KBM-7 (cell line): ENCODE results near the gene MYO15A.
"Not testable (repeated sequence)": the region's sequence is repeated elsewhere in the genome, so short reads cannot be mapped to it uniquely, and the experiment has no call there.

Experiments
- DNase-seq: peaks from one replicate; pipeline ENCODE4 v3.0.0-alpha.2; 2015
- in situ Hi-C: fragments of 300-500 bp; cut with MboI; formaldehyde crosslinking; loops from 2 replicates; pipeline ENCODE4 v1.14.3; 2020; ENCODE audit warnings: low sequenced_read_pairs, low pct_unique_long_range_greater_than_20kb, mixed read lengths

MYO15A gene

GRCh38 chr17:18194804-18195203, 86.2 kb downstream of the MYO15A start:
- DNase-seq = no peak
- in situ Hi-C loops = no loop called here

DNA sequence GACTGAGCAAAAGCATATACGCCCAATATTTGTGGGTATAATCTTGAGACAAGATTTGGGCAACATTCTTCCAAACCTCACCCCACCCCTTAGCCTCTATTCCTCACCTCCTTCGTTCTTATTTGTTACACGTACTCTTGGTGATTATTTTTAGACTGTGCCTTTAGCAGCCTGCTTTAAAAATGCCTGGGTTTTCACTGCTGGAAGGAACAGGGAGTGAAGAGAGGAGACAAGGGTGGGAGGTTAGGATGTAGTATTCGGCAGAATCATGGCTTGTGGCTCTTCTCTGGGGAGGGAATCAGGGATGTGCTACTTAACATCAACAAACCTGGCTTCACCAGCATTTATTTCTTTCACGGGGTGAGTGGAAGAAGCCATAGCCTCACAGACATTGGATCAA, 86.7 kb downstream of the MYO15A start:
- DNase-seq = no peak
- in situ Hi-C loops = no loop called here

DNA sequence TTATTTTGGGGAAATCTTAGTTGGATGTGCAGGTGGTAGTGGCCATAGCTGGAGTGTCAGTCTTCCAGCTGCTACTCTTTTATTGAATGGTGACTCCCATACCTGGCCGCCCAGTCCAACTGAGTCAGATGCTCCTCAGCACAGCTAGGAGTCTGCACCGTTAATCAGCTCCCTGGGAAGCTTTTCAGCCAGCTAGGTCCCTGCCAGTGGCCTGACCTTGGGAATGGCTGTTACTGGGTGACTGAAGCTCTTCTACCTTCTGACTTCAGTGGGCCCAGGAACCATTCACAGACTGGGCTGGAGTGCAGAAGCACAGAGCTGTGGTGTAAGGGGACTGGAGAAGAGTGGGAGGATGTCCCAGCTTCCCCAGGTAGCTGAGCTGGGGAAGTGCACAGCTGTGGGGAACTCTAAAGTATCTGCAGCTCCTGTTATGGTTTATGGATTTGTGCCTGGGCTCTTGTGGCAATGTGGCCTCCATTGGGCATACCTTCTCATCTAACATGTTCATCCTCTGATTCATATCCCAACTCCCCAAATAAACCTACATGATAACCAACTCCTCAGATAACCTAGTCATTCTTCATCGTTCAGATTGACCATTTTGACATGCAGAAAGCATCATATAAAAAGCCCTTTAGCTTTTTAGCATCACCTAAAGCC, 89.1 kb downstream of the MYO15A start:
- in situ Hi-C loops = no loop called here
- DNase-seq = no peak

DNA sequence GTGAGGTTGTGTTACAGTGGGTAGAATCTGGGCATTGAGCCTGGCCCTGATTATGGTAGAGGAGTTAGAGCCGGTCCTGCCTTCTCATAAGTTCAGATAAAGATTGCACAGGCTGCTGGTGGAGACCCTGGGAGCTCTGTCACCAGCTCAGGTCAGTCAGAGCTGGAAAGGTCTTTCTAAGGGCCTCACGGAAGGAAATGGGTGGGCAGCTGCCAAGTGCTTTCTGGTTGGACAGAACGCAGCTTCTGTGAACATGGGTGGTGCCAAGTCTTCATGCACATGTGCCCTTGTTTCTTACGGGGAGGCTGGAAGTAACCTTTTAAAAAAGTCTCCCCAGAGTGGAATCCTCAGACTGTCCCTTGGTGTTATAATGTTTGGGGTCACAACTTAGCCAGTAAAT, 90.0 kb downstream of the MYO15A start:
- in situ Hi-C loops = no loop called here
- DNase-seq = no peak

DNA sequence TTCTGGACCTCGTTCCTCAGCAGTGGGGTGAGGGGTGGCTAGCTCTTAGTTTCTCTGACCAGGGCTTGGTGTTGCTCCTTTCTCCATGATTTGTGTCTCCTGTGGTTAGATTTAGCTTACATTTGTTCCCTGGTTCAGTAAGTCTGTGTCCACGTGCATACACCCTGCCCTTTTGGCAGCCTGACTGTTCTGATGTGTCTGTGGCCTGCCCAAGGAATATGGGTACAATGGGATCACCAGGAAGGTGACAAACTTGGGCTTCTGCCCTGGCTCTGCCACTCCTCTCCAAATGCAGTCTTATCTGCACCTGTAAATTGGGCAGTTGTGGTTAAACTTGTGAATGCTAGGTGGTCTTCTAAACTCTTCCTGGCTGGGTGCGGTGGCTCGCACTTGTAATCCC, 92.6 kb downstream of the MYO15A start:
- in situ Hi-C loops = no loop called here

GRCh38 chr17:18203308-18203707, 94.8 kb downstream of the MYO15A start:
- DNase-seq = no peak
- in situ Hi-C loops = no loop called here

More for the DNA sequence above, 92.6 kb downstream of the MYO15A start:
- DNase-seq = no peak

GRCh38 chr17:18205861-18206260, 97.3 kb downstream of the MYO15A start:
- in situ Hi-C loops = no loop called here
- DNase-seq = no peak

DNA sequence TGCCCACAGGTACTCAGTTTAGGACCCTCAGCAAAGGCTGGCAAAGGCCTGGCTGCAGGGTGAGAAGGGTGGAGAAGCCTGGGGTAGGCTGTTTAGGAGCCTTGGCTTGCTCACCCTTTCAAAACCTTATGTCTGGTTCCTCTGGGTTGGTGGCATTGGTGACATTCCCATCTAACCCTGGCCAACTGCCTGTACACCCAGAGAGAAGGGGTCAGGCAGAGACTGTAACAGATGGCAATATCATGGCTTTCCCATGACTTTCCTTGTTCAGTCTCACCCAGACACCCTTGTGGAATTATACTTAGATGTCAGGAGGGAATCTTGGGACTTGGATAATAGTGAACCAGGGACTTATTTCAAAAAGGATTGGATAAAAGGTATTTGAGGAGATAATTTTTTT, 98.4 kb downstream of the MYO15A start:
- in situ Hi-C loops = no loop called here
- DNase-seq = no peak

- no peak for DNase-seq
- in situ Hi-C loops = no loop called here
Measured at GRCh38 chr17:18208092-18208491, 99.5 kb downstream of the MYO15A start.

DNA sequence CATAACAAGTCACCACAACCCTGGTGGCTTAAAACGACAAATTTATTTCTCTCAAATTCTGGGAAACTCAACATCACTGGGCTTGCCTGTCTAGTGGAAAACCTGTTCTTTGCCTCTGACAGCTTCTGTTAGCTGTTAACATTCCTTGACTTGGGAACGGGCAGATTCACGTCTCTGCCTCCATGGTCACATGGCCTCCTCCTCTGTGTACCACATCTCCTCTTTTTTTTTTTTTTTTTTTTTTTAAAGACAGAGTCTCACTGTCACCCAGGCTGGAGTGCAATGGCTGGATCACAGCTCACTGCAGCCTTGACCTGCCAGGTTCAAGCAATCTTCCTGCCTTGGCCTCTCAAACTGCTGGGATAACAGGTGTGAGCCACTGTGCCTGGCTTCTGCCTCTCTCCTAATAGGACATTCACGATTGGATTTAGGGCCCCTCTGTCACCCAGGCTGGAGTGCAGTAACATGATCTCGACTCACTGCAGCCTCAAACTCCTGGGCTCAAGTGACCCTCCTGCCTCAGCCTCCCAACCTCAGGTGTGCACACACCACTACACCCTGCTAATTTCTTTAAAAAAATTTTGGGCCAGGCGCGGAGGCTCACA, 105.2 kb downstream of the MYO15A start:
- in situ Hi-C loops = loop anchor here (10.0 kb wide), 1 partner anchor 61 kb away; no protein-coding TSS in a partner anchor
- DNase-seq = no peak

DNA sequence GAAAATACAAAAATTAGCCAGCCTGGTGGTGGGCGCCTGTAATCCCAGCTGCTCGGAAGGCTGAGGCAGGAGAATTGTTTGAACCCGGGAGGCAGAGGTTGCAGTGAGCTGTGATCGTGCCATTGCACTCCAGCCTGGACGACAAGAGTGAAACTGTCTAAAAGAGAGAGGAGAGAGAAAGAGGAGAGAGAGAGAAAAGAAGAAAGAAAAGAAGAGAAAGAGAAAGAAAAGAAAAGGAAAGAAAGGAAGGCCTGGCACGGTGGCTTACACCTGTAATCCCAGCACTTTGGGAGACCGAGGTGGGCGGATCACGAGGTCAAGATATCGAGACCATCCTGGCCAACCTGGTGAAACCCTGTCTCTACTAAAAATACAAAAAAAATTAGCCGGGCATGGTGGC, 108.3 kb downstream of the MYO15A start:
- not testable (repeated sequence) for DNase-seq
- in situ Hi-C loops = loop anchor here (10.0 kb wide), 1 partner anchor 58 kb away; no protein-coding TSS in a partner anchor

- in situ Hi-C loops = loop anchor here (10.0 kb wide), 1 partner anchor 57 kb away; no protein-coding TSS in a partner anchor
- peak; percentile 71 for DNase-seq
Measured at GRCh38 chr17:18217412-18218015, 109.0 kb downstream of the MYO15A start.

DNA sequence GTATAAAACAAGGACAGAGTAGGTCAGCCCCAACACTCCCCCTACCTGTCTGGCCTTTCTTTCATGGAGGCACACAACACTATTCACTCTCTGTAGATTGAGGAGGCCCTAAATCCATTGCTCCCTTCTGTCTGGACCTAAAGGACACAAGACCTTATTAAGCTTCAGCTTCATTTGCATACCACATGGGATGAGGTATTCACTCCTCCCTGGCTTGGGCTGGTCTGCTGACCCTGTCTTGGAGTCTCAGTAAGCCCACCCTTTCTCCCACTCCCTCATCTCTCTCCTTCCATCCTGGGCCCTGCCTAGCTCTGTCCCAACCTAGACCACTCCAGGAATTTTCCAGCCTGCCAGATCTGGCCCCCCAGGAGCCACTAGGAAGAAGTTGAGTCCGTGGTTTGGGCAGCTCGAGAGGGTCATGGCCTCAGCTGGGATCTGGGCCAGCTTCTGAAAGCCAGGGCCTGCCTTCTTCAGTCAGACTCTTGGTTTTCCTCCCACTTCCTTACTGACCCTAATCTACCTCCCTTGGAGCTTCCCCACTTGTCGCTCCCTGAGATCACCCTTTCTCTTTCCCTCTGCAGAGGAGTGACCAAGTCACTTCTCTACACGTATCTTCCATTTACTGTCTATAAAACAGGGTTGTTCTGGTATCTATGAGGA, 110.3 kb downstream of the MYO15A start:
- peak; percentile 21 for DNase-seq
- in situ Hi-C loops = loop anchor here (10.0 kb wide), 1 partner anchor 56 kb away; no protein-coding TSS in a partner anchor

- in situ Hi-C loops = no loop called here
- no peak for DNase-seq
Measured at GRCh38 chr17:18224053-18224386, 115.5 kb downstream of the MYO15A start.

- DNase-seq = no peak
- in situ Hi-C loops = no loop called here
Measured at GRCh38 chr17:18224387-18225120, 116.0 kb downstream of the MYO15A start.

DNA sequence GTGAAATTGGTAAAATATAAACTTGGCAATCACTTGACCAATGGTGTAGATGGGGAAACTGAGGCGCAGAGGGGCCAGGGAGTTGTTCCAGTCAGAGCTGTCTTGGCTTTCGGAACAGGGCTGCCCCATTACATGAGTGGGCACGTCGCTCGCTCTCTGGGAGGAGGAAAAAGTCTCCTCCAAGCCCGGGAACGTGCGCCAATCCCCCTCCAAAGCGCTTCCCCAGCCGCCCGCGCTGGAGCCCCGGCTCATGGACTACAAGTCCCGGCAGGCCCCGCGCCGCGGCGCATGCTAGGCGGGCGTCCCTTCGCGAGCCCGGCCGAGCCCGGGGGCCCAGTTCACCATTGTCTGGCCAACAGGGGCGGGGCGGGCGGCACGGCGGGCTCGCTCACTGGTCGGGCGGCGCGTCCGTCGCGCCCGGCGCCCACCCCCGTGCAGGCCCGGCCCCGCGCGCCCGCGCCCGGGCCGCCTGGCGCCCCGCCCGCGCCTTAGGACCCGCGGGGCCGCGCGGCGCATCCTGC, 116.6 kb downstream of the MYO15A start, which contains the start of gene LLGL1:
TSS of gene LLGL1 (plus strand) at position 515 of the 521 bp plus-strand sequence. CDS start 48 bp downstream, outside the sequence.
- in situ Hi-C loops = no loop called here
- DNase-seq = peak; percentile 94

DNA sequence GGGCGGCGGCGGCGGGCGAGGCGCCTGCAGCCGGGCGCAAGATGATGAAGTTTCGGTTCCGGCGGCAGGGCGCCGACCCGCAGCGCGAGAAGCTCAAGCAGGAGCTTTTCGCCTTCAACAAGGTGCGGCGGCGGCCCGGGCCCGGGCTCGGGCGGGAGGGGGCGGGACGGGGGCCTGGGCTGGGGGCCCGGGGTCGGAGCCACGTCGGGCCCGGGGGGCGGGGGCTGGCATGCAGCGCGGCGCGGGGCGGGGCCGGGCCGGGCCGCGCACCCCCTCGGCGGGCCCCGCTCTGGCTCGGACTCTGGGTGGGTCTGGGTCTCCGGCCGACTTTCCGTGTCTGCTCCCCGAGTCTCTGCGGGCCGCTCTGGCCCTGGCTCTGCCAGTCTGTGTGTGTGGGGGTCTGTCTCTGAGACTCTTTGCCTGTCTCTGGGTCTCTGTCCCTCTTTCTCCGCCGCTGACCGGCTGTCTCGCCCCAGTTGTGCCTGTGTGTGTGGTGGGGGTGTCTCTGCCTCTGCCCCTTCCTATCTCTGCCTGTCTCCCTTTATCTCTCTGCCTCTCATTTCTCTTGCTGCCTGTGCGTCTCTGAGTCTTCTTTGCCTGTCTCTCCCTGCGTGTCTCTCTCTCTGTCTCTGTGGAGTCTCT, 117.2 kb downstream of the MYO15A start:
- peak; percentile 35 for DNase-seq
- in situ Hi-C loops = no loop called here

DNA sequence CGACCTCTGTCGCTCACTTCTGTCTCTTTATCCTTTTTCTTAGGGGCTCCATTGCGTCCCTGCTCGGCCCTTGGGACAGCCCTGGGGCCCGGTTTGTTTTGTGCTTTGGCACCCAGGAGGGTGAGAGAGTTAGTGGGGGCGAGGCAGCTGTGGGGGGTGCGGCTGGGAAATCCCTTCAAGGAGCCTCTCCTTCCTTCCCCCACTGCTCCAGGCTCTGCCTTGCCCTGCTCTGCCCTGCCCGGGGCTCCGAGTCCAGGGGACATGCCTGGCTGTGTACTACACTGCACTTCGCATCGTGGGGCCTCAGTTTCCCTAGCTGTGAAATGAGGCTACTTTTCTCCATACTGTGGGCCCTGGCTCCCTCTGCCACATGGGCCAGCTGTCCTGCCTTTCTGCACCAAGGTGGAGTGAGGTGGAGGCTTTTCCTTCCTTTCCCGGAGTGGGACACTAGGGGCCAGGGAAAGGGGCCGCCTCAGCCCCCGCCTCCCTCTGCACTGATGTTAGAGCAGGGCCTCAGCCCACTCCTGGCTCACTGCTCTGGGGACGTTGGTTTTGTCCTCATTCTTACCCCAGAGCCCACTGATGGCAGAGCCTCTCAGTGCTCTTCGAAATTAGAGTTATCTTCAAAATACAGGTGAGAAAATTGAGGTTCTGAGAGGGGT, 117.9 kb downstream of the MYO15A start:
- no peak for DNase-seq

More for the DNA sequence above, 117.9 kb downstream of the MYO15A start:
- in situ Hi-C loops = no loop called here
